ENCODE results near the gene NUDT13.

The NUDT13 gene

DNA sequence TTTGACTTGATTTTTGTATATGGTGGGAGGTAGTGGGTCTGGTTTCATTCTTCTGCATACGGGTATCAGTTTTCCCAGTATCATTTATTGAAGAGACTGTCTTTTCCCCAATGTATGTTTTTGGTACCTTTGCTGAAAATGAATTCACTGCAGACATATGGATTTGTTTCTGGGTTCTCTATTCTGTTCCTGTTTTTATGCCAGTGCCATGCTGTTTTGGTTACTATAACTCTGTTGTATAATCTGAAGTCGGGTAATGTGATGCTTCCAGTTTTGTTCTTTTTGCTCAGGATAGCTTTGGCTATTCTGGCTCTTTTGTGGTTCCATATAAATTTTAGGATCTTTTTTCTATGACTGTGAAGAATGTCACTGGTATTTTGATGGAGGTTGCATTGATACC, 56.7 kb downstream of the NUDT13 start:
- no peak for DNase-seq (ENCODE audit: low spot score)

DNA sequence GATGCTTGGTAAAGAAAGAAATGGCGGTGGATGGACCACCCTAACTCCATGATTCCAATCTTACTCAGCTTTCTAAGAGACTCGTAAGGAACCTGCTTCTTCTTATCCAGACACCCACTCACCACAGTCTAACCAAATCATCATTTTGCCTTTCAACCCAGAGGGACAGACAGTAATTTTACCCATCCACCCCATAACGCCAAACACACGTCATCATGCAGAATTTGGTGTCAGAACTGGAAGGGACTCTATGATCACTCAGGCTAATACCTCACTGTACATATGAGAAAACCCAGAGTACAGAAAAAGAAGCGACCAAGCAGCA, 57.2 kb downstream of the NUDT13 start:
- DNase-seq (ENCODE audit: low spot score): no peak

- peak; percentile 94 for DNase-seq (ENCODE audit: low spot score)
These were observed 57.7 kb downstream of the NUDT13 start, which contains the start of the genes ECD and FAM149B1 for GRCh38 chr10:73167783-73168464. Gene ECD, minus strand, starts transcription at chr10:73168008. Its CDS starts 4,071 bp downstream, at chr10:73163937. Gene FAM149B1, plus strand, starts transcription at chr10:73168119. Its CDS starts 221 bp downstream, at chr10:73168340.

DNA sequence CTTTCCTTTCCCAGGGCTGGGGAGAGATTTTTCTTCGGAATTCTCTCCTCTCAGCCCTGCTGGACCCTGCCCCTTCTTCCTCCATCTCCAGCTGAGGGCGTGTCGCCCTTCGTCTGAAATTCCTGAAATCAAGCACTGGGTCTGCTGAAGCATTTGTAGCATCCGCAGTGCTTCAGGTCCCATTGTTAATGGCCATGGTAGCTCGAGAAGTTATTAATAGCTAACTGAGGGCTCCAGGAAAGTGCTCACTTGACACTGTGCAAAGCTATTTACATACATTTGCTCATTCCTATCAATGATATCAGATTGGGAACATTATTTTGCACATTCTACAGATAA, 58.2 kb downstream of the NUDT13 start:
- DNase-seq (ENCODE audit: low spot score): no peak

DNA sequence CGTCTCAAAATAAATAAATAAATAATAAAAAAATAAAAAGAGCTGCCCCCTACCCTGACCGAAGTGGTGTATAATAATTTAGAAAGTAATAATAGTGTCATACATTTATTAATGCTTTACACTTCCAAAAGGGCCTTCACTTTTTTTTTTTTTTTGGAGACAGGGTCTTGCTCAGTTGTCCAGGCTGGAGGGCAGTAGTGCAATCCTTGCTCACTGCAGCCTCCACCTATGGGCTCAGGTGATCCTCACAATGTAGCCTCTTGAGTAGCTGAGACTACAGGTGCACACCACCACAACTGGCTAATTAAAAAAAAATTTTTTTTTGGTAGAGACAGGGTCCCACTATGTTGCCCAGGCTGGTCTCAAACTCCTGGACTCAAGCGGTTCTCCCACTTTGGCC, 59.1 kb downstream of the NUDT13 start:
- DNase-seq (ENCODE audit: low spot score): no peak

DNA sequence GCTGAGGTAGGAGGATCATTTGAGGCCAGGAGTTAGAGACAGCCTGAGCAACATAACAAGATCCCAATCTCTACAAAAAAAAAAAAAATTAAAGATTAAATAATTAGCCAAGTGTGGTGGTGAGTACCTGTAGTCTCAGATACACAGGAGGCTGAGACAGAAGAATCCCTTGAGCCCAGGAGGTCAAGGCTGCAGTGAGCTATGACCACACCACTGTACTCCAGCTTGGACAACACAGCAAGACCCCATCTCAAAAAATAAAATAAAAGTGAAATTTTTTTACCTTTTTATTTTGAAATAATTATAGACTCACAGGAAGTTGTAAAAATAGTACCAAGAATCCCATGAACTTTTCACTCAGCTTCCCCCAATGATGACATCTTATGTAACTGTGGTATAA, 62.6 kb downstream of the NUDT13 start:
- no peak for DNase-seq (ENCODE audit: low spot score)

DNA sequence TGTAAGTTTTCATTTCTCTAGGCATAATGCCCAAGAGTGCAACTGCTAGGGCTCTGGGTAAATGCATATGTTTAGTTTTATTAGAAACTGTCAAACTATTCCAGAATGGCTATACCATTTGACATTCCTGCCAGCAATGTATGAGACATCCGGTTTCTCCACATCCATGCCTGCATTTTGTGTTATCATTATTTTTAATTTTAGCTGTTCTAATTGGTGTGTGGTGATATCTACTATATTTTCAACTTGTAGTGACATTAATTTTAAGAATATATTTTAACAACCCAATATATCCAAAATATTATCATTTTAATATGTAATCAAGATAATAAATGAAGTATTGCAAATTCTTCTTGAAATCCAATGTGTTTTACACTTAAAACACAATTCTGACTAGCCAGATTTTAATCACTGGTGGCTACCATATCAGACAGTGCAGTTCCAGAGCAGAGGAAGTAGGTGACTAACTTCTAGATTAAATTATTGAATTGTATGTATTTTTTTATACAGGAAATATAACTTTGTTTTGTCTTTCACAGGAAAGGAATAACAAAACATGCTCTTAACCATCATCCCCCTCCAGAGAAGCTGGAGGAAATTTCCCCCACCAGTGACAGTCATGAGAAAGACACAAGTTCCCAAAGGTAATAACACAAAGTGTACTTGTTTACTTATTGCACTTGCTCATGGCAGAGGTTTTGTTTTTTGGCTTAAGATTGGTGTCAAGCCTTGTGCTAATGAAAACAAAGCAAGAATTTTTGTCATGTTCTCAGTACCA, 64.1 kb downstream of the NUDT13 start:
- no peak for DNase-seq (ENCODE audit: low spot score)

Measured in Ammon's horn (tissue), 1 donor.